ENCODE data around the gene CDC42EP4. TPM values are rescaled to one million over a fixed set of nuclear protein-coding genes. Genes with fewer than 3 reads are reported as not detected.

The CDC42EP4 gene
- total RNA-seq, 2 experiments from 2014 or later: not detected

DNA sequence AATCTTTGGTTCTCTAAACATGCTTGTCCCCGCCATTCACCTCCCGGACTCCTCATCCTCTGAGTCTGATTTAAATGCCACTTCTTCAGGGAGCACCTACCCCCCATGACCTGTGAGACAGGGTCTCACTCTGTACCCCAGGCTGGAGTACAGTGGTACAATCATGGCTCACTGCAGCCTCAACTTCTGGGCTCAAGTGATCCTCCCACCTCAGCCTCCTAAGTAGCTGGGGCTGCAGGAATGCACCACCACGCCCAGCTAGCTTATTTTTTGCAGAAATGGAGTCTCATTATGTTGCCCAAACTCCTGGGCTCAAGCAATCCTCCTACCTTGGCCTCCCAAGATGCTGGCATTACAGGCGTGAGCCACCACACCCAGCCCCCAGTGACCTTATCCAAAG is 37.3 kb downstream of the CDC42EP4 start:
- Histone ChIP-seq H3K36me3 (ENCODE audit: insufficient read depth, low read length) (no peaks in the 10 kb centered on the region), H4K20me1 (ENCODE audit: insufficient read depth, low read length) (no peaks in the 10 kb centered on the region), H3K27ac (ENCODE audit: low read depth, low read length, poor library complexity, severe bottlenecking) (no peak overlapping the region), H3K4me2 (ENCODE audit: low read length) (no peak overlapping the region), H3K9me2 (ENCODE audit: insufficient read depth, low read length) (no peaks in the 10 kb centered on the region), H3K9me3 (ENCODE audit: low read length) (no peaks in the 10 kb centered on the region), H3K4me3 (ENCODE audit: low read depth, low read length, poor library complexity, severe bottlenecking) (no peak overlapping the region), H2AFZ (ENCODE audit: low read length) (no peak overlapping the region), H3K79me2 (ENCODE audit: insufficient read depth, low read depth, low read length) (no peaks in the 10 kb centered on the region), H3K4me1 (ENCODE audit: insufficient read depth, low read length, poor library complexity, severe bottlenecking) (no peaks in the 10 kb centered on the region)
- DNase-seq (ENCODE audit: low spot score): no peak
- BruUV-seq (replicated peaks): no TSS peak
- TF ChIP-seq, protein P1, sequence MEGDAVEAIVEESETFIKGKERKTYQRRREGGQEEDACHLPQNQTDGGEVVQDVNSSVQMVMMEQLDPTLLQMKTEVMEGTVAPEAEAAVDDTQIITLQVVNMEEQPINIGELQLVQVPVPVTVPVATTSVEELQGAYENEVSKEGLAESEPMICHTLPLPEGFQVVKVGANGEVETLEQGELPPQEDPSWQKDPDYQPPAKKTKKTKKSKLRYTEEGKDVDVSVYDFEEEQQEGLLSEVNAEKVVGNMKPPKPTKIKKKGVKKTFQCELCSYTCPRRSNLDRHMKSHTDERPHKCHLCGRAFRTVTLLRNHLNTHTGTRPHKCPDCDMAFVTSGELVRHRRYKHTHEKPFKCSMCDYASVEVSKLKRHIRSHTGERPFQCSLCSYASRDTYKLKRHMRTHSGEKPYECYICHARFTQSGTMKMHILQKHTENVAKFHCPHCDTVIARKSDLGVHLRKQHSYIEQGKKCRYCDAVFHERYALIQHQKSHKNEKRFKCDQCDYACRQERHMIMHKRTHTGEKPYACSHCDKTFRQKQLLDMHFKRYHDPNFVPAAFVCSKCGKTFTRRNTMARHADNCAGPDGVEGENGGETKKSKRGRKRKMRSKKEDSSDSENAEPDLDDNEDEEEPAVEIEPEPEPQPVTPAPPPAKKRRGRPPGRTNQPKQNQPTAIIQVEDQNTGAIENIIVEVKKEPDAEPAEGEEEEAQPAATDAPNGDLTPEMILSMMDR (conservative IDR thresholded peaks at IDR 0.05; ENCODE audit: low read length): no peak
- no peak for TF ChIP-seq EZH2phosphoT487 (IDR thresholded peaks at IDR 0.05; ENCODE audit: borderline replicate concordance, low read depth, low read length)
- intact Hi-C loops (cut with micrococcal nuclease; ENCODE audit: unreplicated experiment): no loop called here
- ChIA-PET CTCF (ENCODE audit: unreplicated experiment) (no interaction called here), POLR2A (interaction anchor here (0.6 kb wide), 1 partner anchor 67 kb away, joined by 5 read pairs; no protein-coding TSS in a partner anchor)

- Histone ChIP-seq H3K9me3 (ENCODE audit: low read length) (no peaks in the 10 kb centered on the region), H3K4me1 (ENCODE audit: insufficient read depth, low read length, poor library complexity, severe bottlenecking) (no peaks in the 10 kb centered on the region), H2AFZ (ENCODE audit: low read length) (no peak overlapping the region), H4K20me1 (ENCODE audit: insufficient read depth, low read length) (no peaks in the 10 kb centered on the region), H3K79me2 (ENCODE audit: insufficient read depth, low read depth, low read length) (no peaks in the 10 kb centered on the region), H3K4me3 (ENCODE audit: low read depth, low read length, poor library complexity, severe bottlenecking) (no peak overlapping the region), H3K4me2 (ENCODE audit: low read length) (no peak overlapping the region), H3K36me3 (ENCODE audit: insufficient read depth, low read length) (no peaks in the 10 kb centered on the region), H3K9me2 (ENCODE audit: insufficient read depth, low read length) (no peaks in the 10 kb centered on the region), H3K27ac (ENCODE audit: low read depth, low read length, poor library complexity, severe bottlenecking) (no peak overlapping the region)
- ChIA-PET POLR2A (no interaction called here), CTCF (ENCODE audit: unreplicated experiment) (no interaction called here)
- TF ChIP-seq EZH2phosphoT487 (IDR thresholded peaks at IDR 0.05; ENCODE audit: borderline replicate concordance, low read depth, low read length): no peak
- TF ChIP-seq, protein P1 (conservative IDR thresholded peaks at IDR 0.05; ENCODE audit: low read length): no peak
- no peak for DNase-seq (ENCODE audit: low spot score)
- intact Hi-C loops (cut with micrococcal nuclease; ENCODE audit: unreplicated experiment): no loop called here
- BruUV-seq (replicated peaks): no TSS peak
These were observed 38.9 kb downstream of the CDC42EP4 start for GRCh38 chr17:73272906-73273218.

DNA sequence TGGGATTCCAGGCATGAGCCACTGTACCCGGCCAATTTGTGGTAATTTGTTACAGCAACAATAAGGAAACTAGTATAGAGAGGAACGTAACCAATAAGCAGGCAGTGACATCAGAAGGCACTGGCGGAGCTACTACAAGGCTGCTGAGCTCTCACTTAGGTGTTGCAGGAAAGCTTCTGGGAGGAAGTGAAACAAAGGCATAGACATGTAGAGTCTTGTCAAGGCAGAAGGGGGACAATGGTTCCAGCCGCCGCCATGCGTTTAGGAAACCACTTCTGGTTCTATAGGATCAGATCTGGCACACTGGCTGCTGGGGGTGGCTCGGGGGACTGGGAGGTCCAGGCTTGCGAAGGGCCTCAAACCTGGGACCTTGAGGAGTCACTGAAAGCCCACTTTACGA is 40.7 kb downstream of the CDC42EP4 start:
- peak; percentile 61 for DNase-seq (ENCODE audit: low spot score)
- H3K9me3 ChIP-seq (ENCODE audit: low read length): no peaks in the 10 kb centered on the region
- POLR2A ChIA-PET: interaction anchor here (0.9 to 1.5 kb wide), 3 partner anchors 8 to 321 kb away, joined by 3 read pairs; no protein-coding TSS in a partner anchor
- H3K79me2 ChIP-seq (ENCODE audit: insufficient read depth, low read depth, low read length): no peaks in the 10 kb centered on the region
- no peak overlapping the region; the same call in 1 of the 2 replicates for H3K4me2 ChIP-seq (ENCODE audit: low read length)
- H3K4me3 ChIP-seq (ENCODE audit: low read depth, low read length, poor library complexity, severe bottlenecking): no peak overlapping the region
- no peaks in the 10 kb centered on the region for H4K20me1 ChIP-seq (ENCODE audit: insufficient read depth, low read length)
- intact Hi-C loops (cut with micrococcal nuclease; ENCODE audit: unreplicated experiment): no loop called here
- H3K9me2 ChIP-seq (ENCODE audit: insufficient read depth, low read length): no peaks in the 10 kb centered on the region
- no peaks in the 10 kb centered on the region for H3K36me3 ChIP-seq (ENCODE audit: insufficient read depth, low read length)
- H3K27ac ChIP-seq (ENCODE audit: low read depth, low read length, poor library complexity, severe bottlenecking): no peak overlapping the region
- no TSS peak for BruUV-seq (replicated peaks)
- CTCF ChIA-PET (ENCODE audit: unreplicated experiment): no interaction called here
- H3K4me1 ChIP-seq (ENCODE audit: insufficient read depth, low read length, poor library complexity, severe bottlenecking): no peaks in the 10 kb centered on the region
- no peak for TF ChIP-seq EZH2phosphoT487 (IDR thresholded peaks at IDR 0.05; ENCODE audit: borderline replicate concordance, low read depth, low read length)
- TF ChIP-seq, protein P1 (conservative IDR thresholded peaks at IDR 0.05; ENCODE audit: low read length): no peak
- H2AFZ ChIP-seq (ENCODE audit: low read length): no peak overlapping the region
